ENCODE measurements around the gene FAM83E.

The FAM83E gene

GRCh38 chr19:48569814-48570213 lies 45.1 kb downstream of the FAM83E start:
- Histone ChIP-seq H3K9ac (ENCODE audit: low read length in 2 of 2) (no peak overlapping the region), H3K9me3 (ENCODE audit: control insufficient read depth in 2 of 2, low read length in 2 of 2) (no peaks in the 10 kb centered on the region), H3K4me3 (ENCODE audit: low read length in 2 of 2) (no peak overlapping the region), H3K4me1 (ENCODE audit: control insufficient read depth, insufficient read depth, low read length) (peaks cover 17% of the 10 kb centered on the region), H3K27ac (ENCODE audit: low read length) (no peak overlapping the region), H3K36me3 (ENCODE audit: control insufficient read depth in 2 of 2, insufficient read depth in 2 of 2, low read length in 2 of 2) (no peaks in the 10 kb centered on the region), H3K27me3 (ENCODE audit: control insufficient read depth in 1 of 2, insufficient read depth in 2 of 2, low read length in 2 of 2) (no peaks in the 10 kb centered on the region)

GRCh38 chr19:48568345-48568886 lies 46.5 kb downstream of the FAM83E start:
- Histone ChIP-seq H3K9me3 (ENCODE audit: control insufficient read depth in 2 of 2, low read length in 2 of 2) (no peaks in the 10 kb centered on the region), H3K27me3 (ENCODE audit: control insufficient read depth in 1 of 2, insufficient read depth in 2 of 2, low read length in 2 of 2) (no peaks in the 10 kb centered on the region), H3K36me3 (ENCODE audit: control insufficient read depth in 2 of 2, insufficient read depth in 2 of 2, low read length in 2 of 2) (no peaks in the 10 kb centered on the region), H3K27ac (ENCODE audit: low read length) (peak overlapping the region; percentile 49), H3K4me1 (ENCODE audit: control insufficient read depth, insufficient read depth, low read length) (peaks cover 12% of the 10 kb centered on the region), H3K9ac (ENCODE audit: low read length in 2 of 2) (peak overlapping the region; percentile 42 to 63), H3K4me3 (ENCODE audit: low read length in 2 of 2) (peak overlapping the region; percentile 40 to 64)

- no peak overlapping the region for H3K27ac ChIP-seq (ENCODE audit: low read length)
- H3K36me3 ChIP-seq (ENCODE audit: control insufficient read depth in 2 of 2, insufficient read depth in 2 of 2, low read length in 2 of 2): no peaks in the 10 kb centered on the region
- H3K9ac ChIP-seq (ENCODE audit: low read length in 2 of 2): no peak overlapping the region
- no peaks in the 10 kb centered on the region for H3K27me3 ChIP-seq (ENCODE audit: control insufficient read depth in 1 of 2, insufficient read depth in 2 of 2, low read length in 2 of 2)
- H3K4me1 ChIP-seq (ENCODE audit: control insufficient read depth, insufficient read depth, low read length): peaks cover 12% of the 10 kb centered on the region
- H3K4me3 ChIP-seq (ENCODE audit: low read length in 2 of 2): no peak overlapping the region
- no peaks in the 10 kb centered on the region for H3K9me3 ChIP-seq (ENCODE audit: control insufficient read depth in 2 of 2, low read length in 2 of 2)
Measured at GRCh38 chr19:48565090-48565489, 49.8 kb downstream of the FAM83E start.
